Loucy (cell line): Measurements from ENCODE around the gene GBA3.

ENCODE experiments used
- H2AFZ ChIP-seq: fragments of 200-600 bp; sonication (generic); 2 replicates; pipeline ENCODE4 v1.6.0; 2016; ENCODE audit warnings: antibody characterized with exemption, mild to moderate bottlenecking, low read length, moderate library complexity
- H3F3A ChIP-seq: fragments of 200-600 bp; 2 replicates; pipeline ENCODE4 v1.6.0; 2016; ENCODE audit warnings: antibody characterized with exemption, low read depth, mild to moderate bottlenecking
- H3K27me3 ChIP-seq: fragments of 200-600 bp; sonication (generic); 2 replicates; pipeline ENCODE4 v1.6.1; 2014; ENCODE audit warnings: low read length, mild to moderate bottlenecking; ENCODE audit not compliant: insufficient read depth, poor library complexity, severe bottlenecking
- H3K36me3 ChIP-seq: fragments of 200-600 bp; sonication (generic); 2 replicates; pipeline ENCODE4 v1.6.1; 2016; ENCODE audit warnings: low read length; ENCODE audit not compliant: insufficient read depth
- H3K4me1 ChIP-seq: fragments of 200-600 bp; sonication (generic); 2 replicates; pipeline ENCODE4 v1.5.1; 2014; ENCODE audit warnings: low read length, mild to moderate bottlenecking; ENCODE audit not compliant: insufficient read depth, poor library complexity, severe bottlenecking
- H3K4me2 ChIP-seq: fragments of 200-600 bp; sonication (generic); 2 replicates; pipeline ENCODE4 v1.6.0; 2014; ENCODE audit warnings: antibody characterized with exemption, low read length, low read depth, mild to moderate bottlenecking; ENCODE audit not compliant: poor library complexity, severe bottlenecking
- H3K4me3 ChIP-seq: fragments of 200-600 bp; sonication (generic); 2 replicates; pipeline ENCODE4 v1.5.1; 2014; ENCODE audit warnings: low read length, mild to moderate bottlenecking, mixed read lengths; ENCODE audit not compliant: poor library complexity, severe bottlenecking
- H3K79me2 ChIP-seq: fragments of 200-600 bp; sonication (generic); 2 replicates; pipeline ENCODE4 v1.6.1; 2014; ENCODE audit warnings: low read length; ENCODE audit not compliant: insufficient read depth
- H3K9ac ChIP-seq: fragments of 200-600 bp; sonication (generic); 2 replicates; pipeline ENCODE4 v1.6.0; 2014; ENCODE audit warnings: mild to moderate bottlenecking, low read depth, low read length, moderate library complexity; ENCODE audit not compliant: poor library complexity, severe bottlenecking
- H3K9me2 ChIP-seq: fragments of 200-600 bp; sonication (generic); replicated peaks from 2 replicates; pipeline ENCODE4 v1.6.1; 2016; ENCODE audit warnings: low read depth, low read length, mixed read lengths
- H3K9me3 ChIP-seq: fragments of 200-600 bp; sonication (generic); 2 replicates; pipeline ENCODE4 v1.6.1; 2014; ENCODE audit warnings: mild to moderate bottlenecking, antibody characterized with exemption, low read length, low read depth; ENCODE audit not compliant: insufficient read depth
- H4K20me1 ChIP-seq: fragments of 200-600 bp; sonication (generic); 2 replicates; pipeline ENCODE4 v1.6.0; 2014; ENCODE audit warnings: antibody characterized with exemption, low read length, mild to moderate bottlenecking; ENCODE audit not compliant: insufficient read depth, poor library complexity, severe bottlenecking
- CTCF ChIP-seq: fragments of 200-600 bp; sonication (generic); conservative IDR thresholded peaks from 2 replicates; pipeline ENCODE4 v1.5.1; 2014; ENCODE audit warnings: mild to moderate bottlenecking, antibody characterized with exemption, low read length
- EZH2phosphoT487 ChIP-seq: fragments of 200-600 bp; IDR thresholded peaks from 2 replicates; pipeline ENCODE4 v1.6.1; 2018; ENCODE audit warnings: antibody characterized with exemption, mild to moderate bottlenecking, moderate library complexity, borderline replicate concordance

The GBA3 gene

GRCh38 chr4:22857411-22857810 is 164.7 kb downstream of the GBA3 start:
- Histone ChIP-seq H3K9ac (no peak overlapping the region), H3K36me3 (no peaks in the 10 kb centered on the region), H3K79me2 (no peaks in the 10 kb centered on the region), H3K4me3 (no peak overlapping the region), H2AFZ (no peak overlapping the region), H3K4me1 (no peaks in the 10 kb centered on the region), H3F3A (no peaks in the 10 kb centered on the region), H3K9me2 (no peaks in the 10 kb centered on the region), H3K9me3 (no peaks in the 10 kb centered on the region), H3K27me3 (no peaks in the 10 kb centered on the region), H4K20me1 (no peaks in the 10 kb centered on the region), H3K4me2 (no peak overlapping the region)
- TF ChIP-seq EZH2phosphoT487 (no peak), CTCF (no peak)

GRCh38 chr4:22859318-22859717 is 166.6 kb downstream of the GBA3 start:
- Histone ChIP-seq H2AFZ (no peak overlapping the region), H3K9me2 (no peaks in the 10 kb centered on the region), H3K79me2 (no peaks in the 10 kb centered on the region), H3K9ac (no peak overlapping the region), H4K20me1 (no peaks in the 10 kb centered on the region), H3K4me1 (no peaks in the 10 kb centered on the region), H3K9me3 (no peaks in the 10 kb centered on the region), H3F3A (no peaks in the 10 kb centered on the region), H3K36me3 (no peaks in the 10 kb centered on the region), H3K4me3 (no peak overlapping the region), H3K27me3 (no peaks in the 10 kb centered on the region), H3K4me2 (no peak overlapping the region)
- no peak for TF ChIP-seq EZH2phosphoT487
- TF ChIP-seq CTCF: no peak
